WERI-Rb-1 (cell line): ENCODE measurements around the gene ZDHHC15.
"Not testable (repeated sequence)": the region's sequence is repeated elsewhere in the genome, so short reads cannot be mapped to it uniquely, and the experiment has no call there.

ENCODE experiments used
- DNase-seq: peaks from one replicate; pipeline ENCODE4 v3.0.0-alpha.2; 2020
- H3K27ac ChIP-seq: fragments of 250-450 bp; sonication (Bioruptor Pico); 2 replicates; pipeline ENCODE4 v1.5.1; 2020; ENCODE audit warnings: mild to moderate bottlenecking, moderate library complexity
- H3K27me3 ChIP-seq: fragments of 250-450 bp; sonication (Bioruptor Pico); 2 replicates; pipeline ENCODE4 v1.5.1; 2021; ENCODE audit warnings: mild to moderate bottlenecking, low read depth, moderate library complexity; ENCODE audit not compliant: insufficient read depth, severe bottlenecking
- H3K36me3 ChIP-seq: fragments of 250-450 bp; sonication (Bioruptor Pico); 2 replicates; pipeline ENCODE4 v1.5.1; 2020; ENCODE audit warnings: mild to moderate bottlenecking, moderate library complexity
- H3K4me3 ChIP-seq: 2 replicates; pipeline ENCODE4 v1.5.1; 2011; ENCODE audit warnings: low read depth, mild to moderate bottlenecking, control low read depth, low read length
- H3K9me3 ChIP-seq: fragments of 250-450 bp; sonication (Bioruptor Pico); 2 replicates; pipeline ENCODE4 v1.5.1; 2021; ENCODE audit warnings: mild to moderate bottlenecking, moderate library complexity; ENCODE audit not compliant: severe bottlenecking
- CTCF ChIP-seq: IDR thresholded peaks from 2 replicates; pipeline ENCODE4 v1.5.1; 2011; ENCODE audit warnings: low read depth, mild to moderate bottlenecking, control low read depth, inconsistent platforms, low read length

The ZDHHC15 gene

GRCh38 chrX:75483933-75484332 is 38.9 kb downstream of the ZDHHC15 start:
- no peak for DNase-seq
- peaks cover 14% of the 10 kb centered on the region for H3K27me3 ChIP-seq
- H3K4me3 ChIP-seq: no peak overlapping the region
- no peaks in the 10 kb centered on the region for H3K36me3 ChIP-seq
- no peak overlapping the region for H3K27ac ChIP-seq
- H3K9me3 ChIP-seq: no peaks in the 10 kb centered on the region
- no peak for TF ChIP-seq CTCF

- not testable (repeated sequence) for H3K27me3 ChIP-seq, H3K27ac ChIP-seq, H3K9me3 ChIP-seq, H3K36me3 ChIP-seq, DNase-seq, H3K4me3 ChIP-seq
These were observed 61.1 kb downstream of the ZDHHC15 start for GRCh38 chrX:75461780-75462179.

GRCh38 chrX:75421688-75422230 is 101.1 kb downstream of the ZDHHC15 start:
- Histone ChIP-seq H3K27me3 (peaks cover 11% of the 10 kb centered on the region), H3K27ac (no peak overlapping the region), H3K4me3 (no peak overlapping the region), H3K36me3 (no peaks in the 10 kb centered on the region), H3K9me3 (no peaks in the 10 kb centered on the region)
- DNase-seq: no peak
- TF ChIP-seq CTCF: no peak

- H3K9me3 ChIP-seq, H3K36me3 ChIP-seq, H3K4me3 ChIP-seq, H3K27ac ChIP-seq, DNase-seq, H3K27me3 ChIP-seq: not testable (repeated sequence)
These were observed 115.7 kb downstream of the ZDHHC15 start for GRCh38 chrX:75407153-75407552.

- peaks cover 17% of the 10 kb centered on the region for H3K27me3 ChIP-seq
- no peak for TF ChIP-seq CTCF
- no peak for DNase-seq
- no peaks in the 10 kb centered on the region for H3K36me3 ChIP-seq
- H3K4me3 ChIP-seq: no peak overlapping the region
- no peaks in the 10 kb centered on the region for H3K9me3 ChIP-seq
- no peak overlapping the region for H3K27ac ChIP-seq
These were observed 132.4 kb downstream of the ZDHHC15 start for GRCh38 chrX:75390470-75390869.

GRCh38 chrX:75369721-75370120 is 153.1 kb downstream of the ZDHHC15 start:
- Histone ChIP-seq H3K4me3 (no peak overlapping the region), H3K27ac (no peak overlapping the region), H3K9me3 (no peaks in the 10 kb centered on the region), H3K36me3 (no peaks in the 10 kb centered on the region), H3K27me3 (peaks cover 17% of the 10 kb centered on the region)
- DNase-seq: no peak
- no peak for TF ChIP-seq CTCF

- no peak for DNase-seq
- Histone ChIP-seq H3K4me3 (no peak overlapping the region), H3K36me3 (no peaks in the 10 kb centered on the region), H3K27ac (no peak overlapping the region), H3K27me3 (peaks cover 11% of the 10 kb centered on the region), H3K9me3 (no peaks in the 10 kb centered on the region)
- no peak for TF ChIP-seq CTCF
These were observed 156.0 kb downstream of the ZDHHC15 start for GRCh38 chrX:75366861-75367260.
